Upper lobe of left lung (tissue), 6 donors: ENCODE data around the gene CLC. TPM values are rescaled to one million over a fixed set of nuclear protein-coding genes. Genes with fewer than 3 reads are reported as not detected.
"Not testable (repeated sequence)": the region's sequence is repeated elsewhere in the genome, so short reads cannot be mapped to it uniquely, and the experiment has no call there.

Source experiments
- ATAC-seq, 2 donors: fragments of 200-7000 bp; cut with Tn5 transposase; one replicate each; pipeline ENCODE4 v1.9.1; 2022; ENCODE audit warnings: mild to moderate bottlenecking in 2 of 2, moderate library complexity in 2 of 2; ENCODE audit not compliant: low FRiP score in 2 of 2
- DNase-seq, 2 donors: peaks; one replicate each; pipeline ENCODE4 v3.0.0-alpha.2; 2019 to 2020
- H3K27ac ChIP-seq, 4 donors: fragments of 200-600 bp; sonication (generic); one replicate each; pipeline ENCODE4 v1.5.1; 2016 to 2019
- H3K27me3 ChIP-seq, 4 donors: fragments of 200-600 bp; sonication (generic); one replicate each; pipeline ENCODE4 v1.5.1; 2017 to 2019
- H3K36me3 ChIP-seq, 4 donors: fragments of 200-600 bp; sonication (generic); one replicate each; pipeline ENCODE4 v1.5.1; 2016 to 2019
- H3K4me1 ChIP-seq, 4 donors: fragments of 200-600 bp; sonication (generic); one replicate each; pipeline ENCODE4 v1.5.1; 2018 to 2019
- H3K4me3 ChIP-seq, 4 donors: fragments of 200-600 bp; sonication (generic); one replicate each; pipeline ENCODE4 v1.5.1; 2017 to 2019; ENCODE audit warnings: mild to moderate bottlenecking in 2 of 4, moderate library complexity in 1 of 4
- H3K9me3 ChIP-seq, 4 donors: fragments of 200-600 bp; sonication (generic); one replicate each; pipeline ENCODE4 v1.5.1; 2018 to 2019
- CTCF ChIP-seq, 6 experiments: fragments of 450-650 bp in 4 of 6; fragments of 200-600 bp in 2 of 6; sonication (generic) in 2 of 6; IDR thresholded peaks; one replicate each; pipeline ENCODE4 v1.5.1; 2016 to 2019; ENCODE audit warnings: antibody characterized with exemption in 6 of 6
- EP300 ChIP-seq, 4 donors: sonication (generic); formaldehyde crosslinking; IDR thresholded peaks; one replicate each; pipeline ENCODE4 v1.5.1; 2017; ENCODE audit warnings: antibody characterized with exemption in 4 of 4, control low read depth in 2 of 4
- POLR2A ChIP-seq, 4 donors: fragments of 450-650 bp; IDR thresholded peaks; one replicate each; pipeline ENCODE4 v1.5.1; 2016 to 2017; ENCODE audit warnings: antibody characterized with exemption in 4 of 4, mild to moderate bottlenecking in 2 of 4
- POLR2AphosphoS5 ChIP-seq, 2 donors: sonication (generic); formaldehyde crosslinking; IDR thresholded peaks; one replicate each; pipeline ENCODE4 v1.5.1; 2017; ENCODE audit warnings: antibody characterized with exemption in 2 of 2
- WGBS, 2 donors: methylation state at CpG; one replicate each; pipeline ENCODE4 v1.1.5; 2017 to 2018; 5-methylcytosine and 5-hydroxymethylcytosine counted together
- total RNA-seq, 6 donors: library from RNA; depleted of rRNA in 4 of 6; stranded (reverse); fragments of >200 nt in 4 of 6; gene quantifications; one replicate each; pipeline versions ENCODE4 v1.1.0 to v1.2.1, GENCODE V29; 2016 to 2021
- donor health status: DM: no; HTN: no; CAD: no; lungs with moderate emphysema.
- donor health status: DM: no; HTN: yes; CAD: no; lungs with severe emphysema.

CLC gene
- total RNA-seq, 6 donors from 2014 or later = not detected

GRCh38 chr19:39765091-39766076, 27.6 kb upstream of the CLC start:
- peak; percentile 30 to 71 (median 43) for TF ChIP-seq CTCF (IDR thresholded peaks at IDR 0.05)
- TF ChIP-seq POLR2A (IDR thresholded peaks at IDR 0.05) = no peak
- Histone ChIP-seq H3K27me3 (no peaks in the 10 kb centered on the region), H3K4me3 (no peak overlapping the region), H3K4me1 (no peaks in the 10 kb centered on the region), H3K36me3 (no peaks in the 10 kb centered on the region), H3K27ac (no peak overlapping the region), H3K9me3 (no peaks in the 10 kb centered on the region)
- DNase-seq (peak in 1 of 2 donors; percentile 26), ATAC-seq (no peak)
- WGBS, 2 donors = 49% methylated on average over 16 of the region's 16 CpGs

GRCh38 chr19:39761851-39762250, 24.0 kb upstream of the CLC start:
- DNase-seq, H3K4me3 ChIP-seq, H3K27ac ChIP-seq, H3K4me1 ChIP-seq, ATAC-seq, H3K36me3 ChIP-seq, H3K27me3 ChIP-seq, H3K9me3 ChIP-seq: not testable (repeated sequence)
- WGBS, 2 donors = 92 to 93% methylated on average over 1 of the region's 1 CpG

GRCh38 chr19:39759457-39760184, 21.8 kb upstream of the CLC start:
- TF ChIP-seq POLR2A (IDR thresholded peaks at IDR 0.05) = no peak
- TF ChIP-seq CTCF (IDR thresholded peaks at IDR 0.05) = no peak
- TF ChIP-seq POLR2AphosphoS5 (IDR thresholded peaks at IDR 0.05) = no peak
- TF ChIP-seq EP300 (IDR thresholded peaks at IDR 0.05) = no peak
- H3K4me3 ChIP-seq = no peak overlapping the region
- ATAC-seq (no peak), DNase-seq (no peak)
- no peaks in the 10 kb centered on the region for H3K9me3 ChIP-seq
- H3K27ac ChIP-seq = no peak overlapping the region
- 66 to 72% methylated on average over 4 of the region's 4 CpGs for WGBS, 2 donors
- H3K27me3 ChIP-seq = no peaks in the 10 kb centered on the region
- no peaks in the 10 kb centered on the region for H3K36me3 ChIP-seq
- H3K4me1 ChIP-seq = no peaks in the 10 kb centered on the region

- Histone ChIP-seq H3K27me3 (no peaks in the 10 kb centered on the region), H3K27ac (no peak overlapping the region), H3K36me3 (no peaks in the 10 kb centered on the region), H3K4me1 (no peaks in the 10 kb centered on the region), H3K9me3 (no peaks in the 10 kb centered on the region), H3K4me3 (no peak overlapping the region)
- ATAC-seq (no peak), DNase-seq (no peak)
- WGBS, 2 donors = 46 to 58% methylated on average over 3 of the region's 3 CpGs
- no peak for TF ChIP-seq CTCF (IDR thresholded peaks at IDR 0.05)
- no peak for TF ChIP-seq POLR2AphosphoS5 (IDR thresholded peaks at IDR 0.05)
- TF ChIP-seq POLR2A (IDR thresholded peaks at IDR 0.05) = no peak
- no peak for TF ChIP-seq EP300 (IDR thresholded peaks at IDR 0.05)
Measured at GRCh38 chr19:39754971-39755370, 17.1 kb upstream of the CLC start.

- Histone ChIP-seq H3K36me3 (no peaks in the 10 kb centered on the region), H3K27ac (no peak overlapping the region), H3K27me3 (no peaks in the 10 kb centered on the region), H3K9me3 (no peaks in the 10 kb centered on the region), H3K4me1 (no peaks in the 10 kb centered on the region), H3K4me3 (no peak overlapping the region)
- DNase-seq (no peak), ATAC-seq (no peak)
- TF ChIP-seq POLR2A (IDR thresholded peaks at IDR 0.05) = no peak
- no peak for TF ChIP-seq POLR2AphosphoS5 (IDR thresholded peaks at IDR 0.05)
- no peak for TF ChIP-seq EP300 (IDR thresholded peaks at IDR 0.05)
- no peak for TF ChIP-seq CTCF (IDR thresholded peaks at IDR 0.05)
- 74 to 88% methylated on average over 2 of the region's 2 CpGs for WGBS, 2 donors
Measured at GRCh38 chr19:39754544-39754943, 16.7 kb upstream of the CLC start.
